SK-N-MC (cell line): ENCODE data around the gene LTC4S.

Source experiments
- EZH2 ChIP-seq: fragments of 200-600 bp; sonication (generic); IDR thresholded peaks from one replicate; pipeline ENCODE4 v1.6.1; 2017; ENCODE audit warnings: antibody characterized with exemption
- FOXP2 ChIP-seq: optimal IDR thresholded peaks from 2 replicates; pipeline ENCODE3; 2011; ENCODE audit warnings: mild to moderate bottlenecking, moderate library complexity; ENCODE audit not compliant: insufficient read depth; ENCODE audit errors: extremely low read length, control extremely low read depth
- POLR2AphosphoS5 ChIP-seq: IDR thresholded peaks from 2 replicates; pipeline ENCODE4 v1.6.1; 2012; ENCODE audit warnings: mild to moderate bottlenecking, low read depth, low read length, borderline replicate concordance

- no peak for TF ChIP-seq POLR2AphosphoS5
- TF ChIP-seq EZH2, result no peak
- no peak for TF ChIP-seq FOXP2
Observed at GRCh38 chr5:179768326-179769085, 25.3 kb upstream of the LTC4S start.
